ENCODE results near the gene ABLIM1.

DNA sequence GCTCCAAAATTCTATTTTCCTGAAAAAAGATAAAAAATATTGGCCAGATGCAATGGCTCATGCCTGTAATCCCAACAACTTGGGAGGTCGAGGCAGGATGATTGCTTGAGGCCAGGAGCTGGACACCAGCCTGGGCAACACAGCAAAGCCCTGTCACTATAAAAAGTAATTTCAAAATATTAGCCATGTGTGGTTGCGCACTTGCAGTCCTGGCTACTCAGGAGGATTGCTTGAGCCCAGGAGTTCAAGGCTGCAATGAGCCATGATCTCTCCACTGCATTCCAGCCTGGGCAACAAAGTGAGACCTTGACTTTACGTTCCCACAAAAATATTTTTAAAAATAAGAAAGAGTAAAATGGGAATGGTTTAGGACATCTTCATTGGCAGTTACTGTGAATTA lies 149.7 kb downstream of the ABLIM1 start:
- no peak for TF ChIP-seq SMC3 (conservative IDR thresholded peaks at IDR 0.05; ENCODE audit: poor library complexity)
- TF ChIP-seq, protein P1, sequence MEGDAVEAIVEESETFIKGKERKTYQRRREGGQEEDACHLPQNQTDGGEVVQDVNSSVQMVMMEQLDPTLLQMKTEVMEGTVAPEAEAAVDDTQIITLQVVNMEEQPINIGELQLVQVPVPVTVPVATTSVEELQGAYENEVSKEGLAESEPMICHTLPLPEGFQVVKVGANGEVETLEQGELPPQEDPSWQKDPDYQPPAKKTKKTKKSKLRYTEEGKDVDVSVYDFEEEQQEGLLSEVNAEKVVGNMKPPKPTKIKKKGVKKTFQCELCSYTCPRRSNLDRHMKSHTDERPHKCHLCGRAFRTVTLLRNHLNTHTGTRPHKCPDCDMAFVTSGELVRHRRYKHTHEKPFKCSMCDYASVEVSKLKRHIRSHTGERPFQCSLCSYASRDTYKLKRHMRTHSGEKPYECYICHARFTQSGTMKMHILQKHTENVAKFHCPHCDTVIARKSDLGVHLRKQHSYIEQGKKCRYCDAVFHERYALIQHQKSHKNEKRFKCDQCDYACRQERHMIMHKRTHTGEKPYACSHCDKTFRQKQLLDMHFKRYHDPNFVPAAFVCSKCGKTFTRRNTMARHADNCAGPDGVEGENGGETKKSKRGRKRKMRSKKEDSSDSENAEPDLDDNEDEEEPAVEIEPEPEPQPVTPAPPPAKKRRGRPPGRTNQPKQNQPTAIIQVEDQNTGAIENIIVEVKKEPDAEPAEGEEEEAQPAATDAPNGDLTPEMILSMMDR (IDR thresholded peaks at IDR 0.05; ENCODE audit: poor library complexity, severe bottlenecking) = no peak
